ENCODE measurements around the gene MFSD1. TPM values are rescaled to one million over a fixed set of nuclear protein-coding genes. Genes with fewer than 3 reads are reported as not detected.

MFSD1 gene
- total RNA-seq, 4 donors from 2014 or later = 36.3 to 93.8 (median 65.2) TPM

- TF ChIP-seq EP300 (IDR thresholded peaks at IDR 0.05) (no peak), POLR2A (IDR thresholded peaks at IDR 0.05) (no peak), CTCF (IDR thresholded peaks at IDR 0.05) (no peak), POLR2AphosphoS5 (IDR thresholded peaks at IDR 0.05) (no peak)
- Histone ChIP-seq H3K36me3 (no peaks in the 10 kb centered on the region), H3K9me3 (no peaks in the 10 kb centered on the region), H3K4me1 (peaks cover 0 to 3% (median 0%) of the 10 kb centered on the region in 3 donors), H3K27ac (no peak overlapping the region), H3K27me3 (no peaks in the 10 kb centered on the region), H3K4me3 (no peak overlapping the region)
- ATAC-seq = no peak
- 52 to 54% methylated on average over 3 of the region's 3 CpGs for WGBS, 2 donors (ENCODE audit: low coverage in 1 of 2)
These were observed 47.9 kb downstream of the MFSD1 start for GRCh38 chr3:158849757-158850156.

DNA sequence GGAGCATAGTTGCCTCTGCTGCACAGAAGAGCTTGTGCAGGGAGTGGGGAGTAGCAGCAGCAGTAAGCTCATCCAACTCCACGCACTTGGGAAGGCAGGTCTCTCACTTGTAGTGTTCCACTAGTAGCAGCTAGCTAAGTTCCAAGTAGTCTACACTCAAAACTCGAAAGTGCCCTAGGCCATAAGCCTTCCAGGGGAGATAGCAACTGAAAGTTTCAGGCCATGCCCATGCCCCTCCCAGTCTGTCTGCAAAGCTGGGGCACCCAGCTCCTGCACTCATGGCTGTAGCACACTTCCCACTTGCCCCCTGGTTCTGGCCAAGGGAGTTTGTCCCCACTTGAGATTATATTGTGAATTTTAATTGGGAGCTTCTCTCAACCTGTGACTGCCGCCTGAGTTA is 57.5 kb downstream of the MFSD1 start:
- WGBS, 2 donors (ENCODE audit: low coverage in 1 of 2) = 90% methylated on average over 2 of the region's 3 CpGs; no CpG with 5 or more reads in 1 of the 2 donors
- ATAC-seq = no peak
- no peaks in the 10 kb centered on the region for H3K4me1 ChIP-seq

GRCh38 chr3:158863247-158863646 is 61.4 kb downstream of the MFSD1 start:
- Histone ChIP-seq H3K4me3 (no peak overlapping the region), H3K9me3 (peaks cover 0 to 7% (median 0%) of the 10 kb centered on the region in 3 donors), H3K36me3 (peaks cover 0 to 3% of the 10 kb centered on the region in 2 donors), H3K4me1 (no peaks in the 10 kb centered on the region), H3K27ac (no peak overlapping the region), H3K27me3 (no peaks in the 10 kb centered on the region)
- TF ChIP-seq POLR2AphosphoS5 (IDR thresholded peaks at IDR 0.05) (no peak), POLR2A (IDR thresholded peaks at IDR 0.05) (no peak), CTCF (IDR thresholded peaks at IDR 0.05) (no peak), EP300 (IDR thresholded peaks at IDR 0.05) (no peak)
- WGBS, 2 donors (ENCODE audit: low coverage in 1 of 2) = 75 to 100% methylated on average over 1 to 2 of the region's 2 CpGs
- ATAC-seq = no peak

More for the DNA sequence above, 57.5 kb downstream of the MFSD1 start:
- Histone ChIP-seq H3K9me3 (peaks cover 0 to 15% (median 0%) of the 10 kb centered on the region in 3 donors), H3K4me3 (no peak overlapping the region), H3K36me3 (peaks cover 0 to 3% of the 10 kb centered on the region in 2 donors), H3K27ac (no peak overlapping the region), H3K27me3 (no peaks in the 10 kb centered on the region)
- TF ChIP-seq POLR2A (IDR thresholded peaks at IDR 0.05) (no peak), POLR2AphosphoS5 (IDR thresholded peaks at IDR 0.05) (no peak), CTCF (IDR thresholded peaks at IDR 0.05) (no peak), EP300 (IDR thresholded peaks at IDR 0.05) (no peak)

- Histone ChIP-seq H3K27me3 (no peaks in the 10 kb centered on the region), H3K27ac (no peak overlapping the region), H3K4me1 (no peaks in the 10 kb centered on the region), H3K4me3 (no peak overlapping the region), H3K9me3 (peaks cover 0 to 2% (median 0%) of the 10 kb centered on the region in 3 donors), H3K36me3 (peaks cover 0 to 8% of the 10 kb centered on the region in 2 donors)
- no peak for ATAC-seq
- TF ChIP-seq POLR2A (IDR thresholded peaks at IDR 0.05) (no peak), EP300 (IDR thresholded peaks at IDR 0.05) (no peak), CTCF (IDR thresholded peaks at IDR 0.05) (no peak), POLR2AphosphoS5 (IDR thresholded peaks at IDR 0.05) (no peak)
- 92 to 93% methylated on average over 6 of the region's 6 CpGs for WGBS, 2 donors (ENCODE audit: low coverage in 1 of 2)
These were observed 62.6 kb downstream of the MFSD1 start for GRCh38 chr3:158864492-158864891.

GRCh38 chr3:158875700-158876099 is 73.8 kb downstream of the MFSD1 start:
- H3K27ac ChIP-seq = no peak overlapping the region
- no peak overlapping the region for H3K4me3 ChIP-seq
- TF ChIP-seq POLR2A (IDR thresholded peaks at IDR 0.05) (no peak), POLR2AphosphoS5 (IDR thresholded peaks at IDR 0.05) (no peak), CTCF (IDR thresholded peaks at IDR 0.05) (no peak), EP300 (IDR thresholded peaks at IDR 0.05) (no peak)
- no peak for ATAC-seq
- no peaks in the 10 kb centered on the region for H3K36me3 ChIP-seq
- no peaks in the 10 kb centered on the region for H3K4me1 ChIP-seq
- no peaks in the 10 kb centered on the region for H3K9me3 ChIP-seq
- no peaks in the 10 kb centered on the region for H3K27me3 ChIP-seq
